ENCODE measurements around the gene ARHGAP22. TPM values are rescaled to one million over a fixed set of nuclear protein-coding genes. Genes with fewer than 3 reads are reported as not detected.

Gene ARHGAP22
- total and polyA plus RNA-seq, 2 experiments from 2014 or later, result 4.8 to 10.7 TPM

GRCh38 chr10:48627984-48628609 lies 23.2 kb upstream of the ARHGAP22 start:
- Histone ChIP-seq H3K27ac (ENCODE audit: low read depth) (no peak overlapping the region), H3K4me3 (no peak overlapping the region), H3K79me2 (replicated peaks; ENCODE audit: insufficient read depth) (no peaks in the 10 kb centered on the region), H3K4me2 (no peak overlapping the region), H2AFZ (no peak overlapping the region), H3K36me3 (ENCODE audit: insufficient read depth) (no peaks in the 10 kb centered on the region), H4K20me1 (replicated peaks; ENCODE audit: insufficient read depth) (no peaks in the 10 kb centered on the region), H3K4me1 (ENCODE audit: insufficient read depth) (no peaks in the 10 kb centered on the region), H3K9me2 (ENCODE audit: insufficient read depth) (peaks cover 19% of the 10 kb centered on the region; the same call in 1 of the 2 replicates), H3F3A (replicated peaks; ENCODE audit: low read depth) (no peaks in the 10 kb centered on the region), H3K27me3 (ENCODE audit: insufficient read depth) (no peaks in the 10 kb centered on the region)
- H3K27me3 Mint-ChIP-seq (ENCODE audit: insufficient read depth, low read depth, poor library complexity), result no peaks in the 10 kb centered on the region
- peaks cover 6% of the 10 kb centered on the region; the same call in 2 of the 3 replicates for H3K4me1 Mint-ChIP-seq
- no peak overlapping the region for H3K27ac Mint-ChIP-seq
- DNase-seq (ENCODE audit: low spot score) (no peak), ATAC-seq (no peak)
- H3K36me3 Mint-ChIP-seq (ENCODE audit: low read depth), result no peaks in the 10 kb centered on the region; the same call in 2 of the 3 replicates
- TF ChIP-seq NANOG (IDR thresholded peaks at IDR 0.05; ENCODE audit: borderline replicate concordance) (no peak), ETS1 (IDR thresholded peaks at IDR 0.05) (no peak), CREB1 (CRISPR knock-in tag; IDR thresholded peaks at IDR 0.05; ENCODE audit: low read depth) (no peak), STAT1 (IDR thresholded peaks at IDR 0.05; ENCODE audit: unreplicated experiment) (no peak), POLR2AphosphoS5 (IDR thresholded peaks at IDR 0.05; ENCODE audit: low read depth) (no peak), ZNF331 (CRISPR knock-in tag; IDR thresholded peaks at IDR 0.05; ENCODE audit: low read depth) (no peak), ZNF114 (CRISPR knock-in tag; IDR thresholded peaks at IDR 0.05) (no peak), CTCF (conservative IDR thresholded peaks at IDR 0.05; ENCODE audit: low read depth in 2 of 2) (no peak), EZH2 (IDR thresholded peaks at IDR 0.05; ENCODE audit: low read depth, unreplicated experiment) (no peak), JUNB (IDR thresholded peaks at IDR 0.05; ENCODE audit: unreplicated experiment) (no peak), EZH2phosphoT487 (IDR thresholded peaks at IDR 0.05; ENCODE audit: unreplicated experiment) (no peak), ZNF462 (CRISPR knock-in tag; IDR thresholded peaks at IDR 0.05) (no peak), REST (IDR thresholded peaks at IDR 0.05; ENCODE audit: unreplicated experiment) (no peak)
- H3K9me3 Mint-ChIP-seq, result no peaks in the 10 kb centered on the region
- H3K4me3 Mint-ChIP-seq, result no peak overlapping the region

All from GM23338 (cell line).